ENCODE measurements around the gene PHGDH. TPM values are rescaled to one million over a fixed set of nuclear protein-coding genes. Genes with fewer than 3 reads are reported as not detected.

Gene PHGDH
- total RNA-seq, 1 experiment from 2014 or later: 499 TPM

- Histone ChIP-seq H3K9me3 (ENCODE audit: low read depth, low read length, poor library complexity, severe bottlenecking) (no peaks in the 10 kb centered on the region), H3K4me1 (ENCODE audit: insufficient read depth, low read length, poor library complexity, severe bottlenecking) (no peaks in the 10 kb centered on the region), H3K27me3 (replicated peaks; ENCODE audit: insufficient read depth, low read depth, low read length, poor library complexity) (peaks cover 4% of the 10 kb centered on the region), H3K27ac (ENCODE audit: low read depth, low read length, poor library complexity, severe bottlenecking) (no peak overlapping the region), H3K4me3 (ENCODE audit: low read depth, low read length, poor library complexity, severe bottlenecking) (no peak overlapping the region), H3K36me3 (ENCODE audit: insufficient read depth, low read length, poor library complexity, severe bottlenecking) (no peaks in the 10 kb centered on the region)
- no peak for DNase-seq (ENCODE audit: low spot score)
- ChIA-PET POLR2A (ENCODE audit: low non-redundant PET) (no interaction called here), CTCF (no interaction called here)
- intact Hi-C loops (cut with micrococcal nuclease; ENCODE audit: unreplicated experiment): no loop called here
- TF ChIP-seq CTCF (conservative IDR thresholded peaks at IDR 0.05; ENCODE audit: low read depth, low read length) (no peak), EZH2 (IDR thresholded peaks at IDR 0.05; ENCODE audit: borderline replicate concordance, low read depth, low read length, poor library complexity, severe bottlenecking) (no peak)
- no TSS peak for BruUV-seq (replicated peaks)
Observed at GRCh38 chr1:119790451-119791198, 78.9 kb downstream of the PHGDH start.

- BruUV-seq (replicated peaks): no TSS peak
- H3K36me3 ChIP-seq (ENCODE audit: insufficient read depth, low read length, poor library complexity, severe bottlenecking): no peaks in the 10 kb centered on the region
- no peaks in the 10 kb centered on the region for H3K4me1 ChIP-seq (ENCODE audit: insufficient read depth, low read length, poor library complexity, severe bottlenecking)
- CTCF ChIA-PET: no interaction called here
- peaks cover 4% of the 10 kb centered on the region for H3K27me3 ChIP-seq (replicated peaks; ENCODE audit: insufficient read depth, low read depth, low read length, poor library complexity)
- H3K9me3 ChIP-seq (ENCODE audit: low read depth, low read length, poor library complexity, severe bottlenecking): no peaks in the 10 kb centered on the region
- no peak overlapping the region for H3K4me3 ChIP-seq (ENCODE audit: low read depth, low read length, poor library complexity, severe bottlenecking)
- POLR2A ChIA-PET (ENCODE audit: low non-redundant PET): interaction anchor here (0.7 kb wide), 1 partner anchor 20 kb away, joined by 7 read pairs; no protein-coding TSS in a partner anchor
- DNase-seq (ENCODE audit: low spot score): no peak
- TF ChIP-seq EZH2 (IDR thresholded peaks at IDR 0.05; ENCODE audit: borderline replicate concordance, low read depth, low read length, poor library complexity, severe bottlenecking) (no peak), CTCF (conservative IDR thresholded peaks at IDR 0.05; ENCODE audit: low read depth, low read length) (no peak)
- no peak overlapping the region for H3K27ac ChIP-seq (ENCODE audit: low read depth, low read length, poor library complexity, severe bottlenecking)
- intact Hi-C loops (cut with micrococcal nuclease; ENCODE audit: unreplicated experiment): no loop called here
Observed at GRCh38 chr1:119791377-119791776, 79.6 kb downstream of the PHGDH start.

Other genes with a start within 250 kb of the PHGDH start
- gene HSD3B1, start 204.7 kb upstream of the PHGDH start, total RNA-seq (2021): not detected in 2 replicates
- gene ZNF697, start 63.7 kb upstream of the PHGDH start, total RNA-seq (2021): 4.8 and 4.9 TPM in 2 replicates
- gene HMGCS2, start 57.0 kb downstream of the PHGDH start, total RNA-seq (2021): not detected in 2 replicates
- not detected in 2 replicates for gene REG4, start 99.5 kb downstream of the PHGDH start, total RNA-seq (2021)
- gene ADAM30, start 184.6 kb downstream of the PHGDH start, total RNA-seq (2021): not detected in 2 replicates

All from A673 (cell line).